ENCODE data around the gene DNAL1. TPM values are rescaled to one million over a fixed set of nuclear protein-coding genes. Genes with fewer than 3 reads are reported as not detected.

DNAL1 gene
- total RNA-seq, 2 donors from 2014 or later: 8.5 to 10.0 TPM

DNA sequence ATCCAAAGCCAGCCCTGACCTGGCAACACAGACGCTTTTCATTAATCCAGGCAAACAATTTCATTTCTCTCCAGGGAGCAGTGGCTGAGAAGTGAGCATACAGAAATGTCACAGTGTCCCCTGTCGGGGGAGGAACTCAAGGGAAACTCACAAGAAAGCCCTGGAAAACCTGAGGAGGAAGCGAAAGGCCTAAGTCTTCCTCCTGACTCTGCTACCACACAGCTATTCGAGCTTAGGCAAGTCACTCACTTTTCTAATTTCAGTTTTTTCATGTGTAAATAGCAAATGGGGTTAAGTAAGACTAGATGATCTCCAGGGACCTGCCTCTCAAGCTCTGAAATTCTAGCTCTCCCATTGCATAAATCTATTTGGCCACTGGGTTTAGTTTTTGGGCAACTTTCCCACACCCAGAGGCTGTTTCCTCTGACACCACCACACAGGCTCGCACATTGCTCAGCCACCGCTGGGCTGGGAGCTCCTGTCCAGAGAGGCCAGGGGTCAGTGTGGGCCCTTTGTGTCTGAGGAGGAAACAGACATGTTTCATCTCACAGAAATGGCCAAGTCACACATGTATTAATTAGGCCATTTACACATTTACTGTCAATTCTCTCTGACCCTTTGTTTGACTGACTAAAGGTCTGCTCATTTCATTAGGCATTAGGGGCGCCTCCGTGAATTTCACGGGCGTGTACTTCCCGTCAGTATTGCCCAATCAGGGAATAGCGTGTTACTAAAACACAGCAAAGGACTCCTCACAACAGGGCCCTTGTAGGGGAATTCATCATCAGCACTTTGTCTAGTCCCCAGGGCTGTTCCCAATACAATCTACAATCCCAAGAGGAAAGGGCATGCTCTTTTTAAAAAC lies 79.2 kb downstream of the DNAL1 start:
- H3K27me3 ChIP-seq (replicated peaks; ENCODE audit: insufficient read depth): no peaks in the 10 kb centered on the region
- peaks cover 19 to 34% of the 10 kb centered on the region in 2 donors for H3K36me3 ChIP-seq
- H3K4me1 ChIP-seq (replicated peaks): no peaks in the 10 kb centered on the region
- H3K27ac ChIP-seq: peak overlapping the region; percentile 40 to 60
- WGBS: 50% methylated on average over 12 of the region's 12 CpGs
- no peak for TF ChIP-seq POLR2A (IDR thresholded peaks at IDR 0.05)
- peak; percentile 38 for TF ChIP-seq POLR2AphosphoS5 (IDR thresholded peaks at IDR 0.05)
- TF ChIP-seq, protein P1, sequence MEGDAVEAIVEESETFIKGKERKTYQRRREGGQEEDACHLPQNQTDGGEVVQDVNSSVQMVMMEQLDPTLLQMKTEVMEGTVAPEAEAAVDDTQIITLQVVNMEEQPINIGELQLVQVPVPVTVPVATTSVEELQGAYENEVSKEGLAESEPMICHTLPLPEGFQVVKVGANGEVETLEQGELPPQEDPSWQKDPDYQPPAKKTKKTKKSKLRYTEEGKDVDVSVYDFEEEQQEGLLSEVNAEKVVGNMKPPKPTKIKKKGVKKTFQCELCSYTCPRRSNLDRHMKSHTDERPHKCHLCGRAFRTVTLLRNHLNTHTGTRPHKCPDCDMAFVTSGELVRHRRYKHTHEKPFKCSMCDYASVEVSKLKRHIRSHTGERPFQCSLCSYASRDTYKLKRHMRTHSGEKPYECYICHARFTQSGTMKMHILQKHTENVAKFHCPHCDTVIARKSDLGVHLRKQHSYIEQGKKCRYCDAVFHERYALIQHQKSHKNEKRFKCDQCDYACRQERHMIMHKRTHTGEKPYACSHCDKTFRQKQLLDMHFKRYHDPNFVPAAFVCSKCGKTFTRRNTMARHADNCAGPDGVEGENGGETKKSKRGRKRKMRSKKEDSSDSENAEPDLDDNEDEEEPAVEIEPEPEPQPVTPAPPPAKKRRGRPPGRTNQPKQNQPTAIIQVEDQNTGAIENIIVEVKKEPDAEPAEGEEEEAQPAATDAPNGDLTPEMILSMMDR (IDR thresholded peaks at IDR 0.05): peak in 2 of 4 experiments; percentile 10 to 28
- H3K4me3 ChIP-seq: no peak overlapping the region
- intact Hi-C loops (cut with DNase I): loop anchor here (5.0 to 10.0 kb wide), 3 partner anchors 33 to 231 kb away; partner anchors contain the start of genes ACOT2, COQ6 and FAM161B
- DNase-seq (ENCODE audit: low spot score): peak; percentile 47
- H3K9me3 ChIP-seq: no peaks in the 10 kb centered on the region

DNA sequence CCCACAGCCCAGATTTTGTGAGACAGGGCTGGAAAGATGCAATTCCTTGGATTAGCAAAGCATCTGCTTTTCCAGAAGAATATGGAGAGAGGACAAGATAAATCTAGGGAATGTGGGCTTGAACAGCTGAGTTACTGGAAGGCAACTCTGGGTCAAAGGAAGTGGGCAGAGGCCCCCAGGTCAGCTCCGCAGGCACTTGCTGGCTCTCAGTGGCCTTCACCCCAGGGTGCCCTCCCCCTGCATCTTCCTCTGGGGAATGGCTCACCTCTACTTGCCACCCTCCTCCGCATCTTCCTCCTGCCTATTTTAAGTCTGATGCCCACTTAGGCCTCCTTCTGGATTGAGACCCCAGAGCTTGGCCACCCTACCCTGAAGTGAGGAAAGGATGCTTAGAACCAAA lies 79.9 kb downstream of the DNAL1 start:
- Histone ChIP-seq H3K9me3 (no peaks in the 10 kb centered on the region), H3K27me3 (replicated peaks; ENCODE audit: insufficient read depth) (no peaks in the 10 kb centered on the region), H3K4me1 (replicated peaks) (no peaks in the 10 kb centered on the region), H3K27ac (peak overlapping the region; percentile 40 to 60), H3K4me3 (no peak overlapping the region), H3K36me3 (peaks cover 16 to 38% of the 10 kb centered on the region in 2 donors)
- TF ChIP-seq POLR2AphosphoS5 (IDR thresholded peaks at IDR 0.05) (no peak), POLR2A (IDR thresholded peaks at IDR 0.05) (no peak)
- TF ChIP-seq, protein P1 (IDR thresholded peaks at IDR 0.05): no peak
- intact Hi-C loops (cut with DNase I): loop anchor here (5.0 to 10.0 kb wide), 4 partner anchors 33 to 230 kb away; partner anchors contain the start of genes ACOT2, COQ6, FAM161B and ZNF410
- no peak for DNase-seq (ENCODE audit: low spot score)
- whole genome bisulfite sequencing: 88% methylated on average over 2 of the region's 2 CpGs

DNA sequence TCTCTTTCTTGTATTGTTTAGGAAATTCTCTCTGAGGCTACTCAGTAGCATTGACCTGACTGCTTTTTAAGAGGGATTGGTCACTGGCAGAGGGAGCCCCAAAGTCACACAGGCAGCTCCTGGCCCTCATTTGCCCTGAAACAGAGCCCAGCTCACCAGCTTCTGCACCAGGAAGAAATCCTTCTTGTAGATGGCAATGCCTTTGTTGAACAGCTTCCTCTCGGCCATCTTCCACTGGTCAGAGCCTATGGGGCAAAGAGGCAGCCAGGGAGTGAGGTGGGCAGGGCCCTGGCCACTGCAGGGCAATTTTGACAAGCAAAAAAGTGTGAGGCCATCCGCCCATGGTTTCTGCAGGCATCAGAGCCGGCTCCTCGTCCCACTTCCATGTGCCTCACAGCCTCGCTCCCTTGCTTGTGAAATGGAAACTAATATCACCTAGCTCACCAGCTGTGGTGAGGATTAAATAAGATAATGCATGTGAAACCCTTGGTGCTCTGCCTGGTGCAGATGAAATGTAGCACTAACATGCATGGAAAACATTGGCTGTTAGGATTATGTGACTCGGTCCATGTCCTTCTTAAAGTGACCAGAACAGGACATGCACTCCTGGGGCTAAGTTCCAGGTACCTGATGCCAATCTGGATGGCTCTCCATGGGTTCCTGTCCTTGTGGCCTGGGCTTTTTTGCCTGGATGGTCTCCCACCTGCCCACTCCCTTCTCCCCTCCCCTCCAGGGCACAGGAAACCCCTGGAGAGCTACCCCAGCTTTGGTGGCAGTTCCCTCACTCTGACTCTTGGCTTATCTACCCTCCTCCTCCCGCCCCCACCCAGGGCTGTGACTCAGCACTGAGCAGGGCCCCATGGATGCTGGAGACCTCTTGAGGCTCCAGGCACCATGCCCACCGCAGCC lies 80.6 kb downstream of the DNAL1 start:
- WGBS: 87% methylated on average over 8 of the region's 8 CpGs
- no peak for DNase-seq (ENCODE audit: low spot score)
- Histone ChIP-seq H3K27ac (peak overlapping the region; percentile 40 to 60), H3K9me3 (no peaks in the 10 kb centered on the region), H3K36me3 (peaks cover 16 to 38% of the 10 kb centered on the region in 2 donors), H3K4me3 (no peak overlapping the region), H3K27me3 (replicated peaks; ENCODE audit: insufficient read depth) (no peaks in the 10 kb centered on the region), H3K4me1 (replicated peaks) (no peaks in the 10 kb centered on the region)
- intact Hi-C loops (cut with DNase I): loop anchor here (5.0 to 10.0 kb wide), 3 partner anchors 161 to 229 kb away; partner anchors contain the start of genes ACOT2, COQ6, FAM161B and ZNF410
- TF ChIP-seq, protein P1 (IDR thresholded peaks at IDR 0.05): no peak
- TF ChIP-seq POLR2A (IDR thresholded peaks at IDR 0.05) (no peak), POLR2AphosphoS5 (IDR thresholded peaks at IDR 0.05) (no peak)

DNA sequence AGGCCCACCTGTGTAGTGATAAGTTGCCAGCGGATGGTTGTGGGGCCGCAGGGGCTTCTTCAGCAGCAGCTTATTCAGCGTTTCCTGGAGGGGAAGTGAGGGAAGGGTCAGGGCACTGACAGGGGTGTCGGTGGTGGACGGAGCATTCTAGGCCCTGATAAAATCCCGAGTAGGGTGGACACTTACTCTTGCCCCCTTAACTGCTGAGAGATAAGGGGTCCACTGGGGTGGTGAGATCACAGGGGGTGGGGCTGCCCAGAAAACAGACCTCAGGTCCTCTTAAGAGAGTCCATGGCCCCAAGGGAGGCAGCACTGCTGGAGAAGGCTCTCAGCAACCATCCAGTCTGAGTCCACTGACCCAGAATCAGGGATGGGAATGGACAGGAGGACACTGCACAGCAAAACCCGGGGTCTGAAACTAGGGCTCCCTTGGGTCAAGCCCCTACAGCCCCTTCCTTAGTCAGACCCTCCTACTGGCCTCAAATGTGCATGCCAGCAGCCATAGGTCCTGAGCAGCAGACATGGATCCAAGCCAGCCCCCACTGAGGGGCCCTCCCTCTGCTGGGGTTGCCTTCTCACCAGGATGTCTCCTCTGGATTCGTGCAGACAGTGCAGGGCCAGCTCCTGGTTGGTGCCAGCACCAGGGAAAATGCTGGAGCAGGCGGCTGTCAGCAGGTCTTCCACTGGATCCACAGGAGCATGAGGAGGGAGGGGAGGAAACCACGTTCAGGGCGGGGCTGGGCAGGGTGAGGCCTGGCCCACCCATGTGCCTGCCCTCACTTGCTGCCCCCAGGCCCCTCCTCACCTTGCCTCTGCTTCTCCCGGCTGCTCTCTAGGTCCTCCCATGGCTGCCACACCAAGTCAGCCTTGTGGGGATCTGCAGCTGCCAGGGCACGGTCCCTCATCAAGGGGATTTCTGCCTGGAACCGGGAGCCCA lies 81.5 kb downstream of the DNAL1 start:
- Histone ChIP-seq H3K27me3 (replicated peaks; ENCODE audit: insufficient read depth) (no peaks in the 10 kb centered on the region), H3K36me3 (peaks cover 16 to 35% of the 10 kb centered on the region in 2 donors), H3K4me3 (no peak overlapping the region), H3K4me1 (replicated peaks) (peaks cover 7% of the 10 kb centered on the region), H3K27ac (peak overlapping the region; percentile 40 to 60), H3K9me3 (no peaks in the 10 kb centered on the region)
- 81% methylated on average over 12 of the region's 14 CpGs for WGBS
- no peak for TF ChIP-seq POLR2A (IDR thresholded peaks at IDR 0.05)
- TF ChIP-seq POLR2AphosphoS5 (IDR thresholded peaks at IDR 0.05): no peak
- TF ChIP-seq, protein P1 (IDR thresholded peaks at IDR 0.05): no peak
- intact Hi-C loops (cut with DNase I): loop anchor here (5.0 to 10.0 kb wide), 3 partner anchors 161 to 229 kb away; partner anchors contain the start of genes ACOT2, COQ6, FAM161B and ZNF410
- no peak for DNase-seq (ENCODE audit: low spot score)

Measured in prostate gland (tissue), 2 donors.